DND-41 (cell line): ENCODE measurements around the gene MTOR.
"Not testable (repeated sequence)": the region's sequence is repeated elsewhere in the genome, so short reads cannot be mapped to it uniquely, and the experiment has no call there.

Experiments
- CTCF ChIP-seq: IDR thresholded peaks from 2 replicates; pipeline ENCODE4 v1.5.1; 2012; ENCODE audit warnings: borderline replicate concordance, low read length, moderate library complexity, mild to moderate bottlenecking; ENCODE audit not compliant: poor library complexity, severe bottlenecking; ENCODE audit errors: extremely low read depth
- EZH2 ChIP-seq: IDR thresholded peaks from 3 replicates; pipeline ENCODE4 v1.6.1; 2012; ENCODE audit warnings: borderline replicate concordance, low read depth, mild to moderate bottlenecking, moderate library complexity, low read length, inconsistent platforms; ENCODE audit not compliant: severe bottlenecking

- not testable (repeated sequence) for TF ChIP-seq CTCF, EZH2
Measured at GRCh38 chr1:11162752-11163151, 99.6 kb downstream of the MTOR start.
